GM19395 (cell line): ENCODE data around the gene MRPS14.
A peak's percentile ranks its signal among the peaks of the same experiment; 100 is the strongest.

Source experiments
- ATAC-seq: cut with Tn5 transposase; IDR thresholded peaks from one replicate; pipeline ENCODE4 v1.9.1; 2021; ENCODE audit warnings: mild to moderate bottlenecking, moderate library complexity; ENCODE audit not compliant: unreplicated experiment

The MRPS14 gene

GRCh38 chr1:174988986-174989385 lies 34.2 kb downstream of the MRPS14 start:
- ATAC-seq = peak; percentile 70

GRCh38 chr1:174988539-174988938 lies 34.7 kb downstream of the MRPS14 start:
- ATAC-seq = no peak

DNA sequence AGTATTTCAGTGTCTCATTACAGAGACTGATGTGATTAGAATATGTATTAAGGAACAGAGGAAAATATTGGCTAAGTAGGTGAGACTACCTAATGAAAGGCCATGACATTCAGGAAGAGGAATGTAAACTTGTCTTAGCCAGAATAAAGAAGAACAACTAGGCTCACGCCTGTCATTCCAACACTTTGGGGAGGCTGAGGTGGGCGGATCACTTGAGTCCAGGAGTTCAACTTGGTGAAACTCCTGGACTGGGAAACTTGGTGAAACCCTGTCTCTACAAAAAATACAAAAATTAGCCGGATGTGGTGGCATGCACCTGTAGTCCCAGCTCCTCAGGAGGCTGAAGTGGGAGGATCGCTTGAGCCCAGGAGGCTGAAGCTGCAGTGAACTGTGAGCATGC lies 38.3 kb downstream of the MRPS14 start:
- no peak for ATAC-seq

DNA sequence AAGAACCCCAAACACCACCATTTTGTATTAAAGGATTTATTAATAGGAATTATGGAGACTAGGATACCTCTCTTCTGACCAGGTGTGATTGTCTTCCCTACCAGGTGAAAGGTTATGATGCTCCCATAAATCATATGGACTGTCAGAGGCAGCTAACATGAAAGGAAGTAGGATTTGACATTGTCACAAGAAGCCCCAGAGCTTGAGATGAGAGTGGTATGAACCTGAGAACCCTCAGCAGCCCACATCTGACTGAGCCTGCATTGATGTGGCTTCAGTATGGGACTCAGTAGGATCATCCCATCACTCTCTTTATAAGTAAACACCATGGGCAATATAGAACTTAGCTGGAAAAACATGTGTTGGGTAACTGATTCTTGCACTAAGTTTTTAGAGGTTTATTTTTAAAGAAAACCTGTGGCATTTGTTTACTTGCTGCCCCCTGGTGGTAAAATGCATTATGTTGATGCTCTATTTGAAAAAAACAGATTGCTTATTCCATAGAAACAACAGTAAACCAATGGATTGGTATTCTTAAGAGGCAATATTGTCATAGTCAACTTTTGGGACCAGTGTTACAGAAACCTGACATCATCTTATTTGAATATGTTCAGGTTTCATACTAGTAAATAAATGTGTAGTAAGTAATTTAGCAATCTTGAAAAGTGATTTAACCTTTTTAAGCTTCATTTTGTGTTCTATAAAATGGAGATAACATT lies 40.1 kb downstream of the MRPS14 start:
- ATAC-seq = no peak

GRCh38 chr1:174976436-174977108 lies 46.7 kb downstream of the MRPS14 start:
- ATAC-seq = no peak

DNA sequence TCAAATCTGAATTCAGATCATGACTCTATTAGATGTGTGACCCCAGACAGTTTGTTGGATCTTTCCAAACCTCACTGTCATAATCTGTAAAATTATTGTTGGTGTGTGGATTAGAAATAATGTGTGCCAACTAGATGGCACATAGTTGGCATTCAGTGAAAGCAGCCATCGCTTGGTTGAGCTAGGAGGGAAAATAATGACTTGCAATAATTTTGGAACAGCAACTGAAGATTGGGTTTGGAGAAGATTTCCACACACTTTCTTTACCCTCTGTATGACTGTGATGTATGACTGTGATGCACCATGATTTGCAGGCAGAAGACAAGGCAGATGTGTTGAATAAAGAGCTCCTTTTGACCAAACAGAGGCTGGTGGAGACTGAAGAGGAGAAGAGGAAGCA lies 47.5 kb downstream of the MRPS14 start:
- no peak for ATAC-seq

DNA sequence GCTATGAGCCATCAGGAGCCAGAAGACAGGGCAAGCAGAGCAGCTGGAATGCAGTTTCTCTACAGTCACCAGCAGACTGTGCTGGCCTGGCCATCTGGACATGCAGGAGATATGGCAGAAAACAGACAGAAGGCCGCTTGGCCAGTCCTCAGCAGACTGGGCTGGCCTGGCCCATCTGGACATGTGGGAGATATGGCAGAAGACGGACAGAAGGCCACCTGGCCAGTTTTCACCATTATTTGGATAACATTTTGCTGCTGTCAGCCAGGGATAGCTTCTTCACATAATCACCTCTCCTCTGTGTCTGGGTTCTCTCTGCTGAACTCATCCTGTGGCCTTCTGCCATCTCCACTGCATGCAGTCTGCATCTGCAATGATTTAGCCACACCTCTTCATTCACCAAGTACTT lies 48.5 kb downstream of the MRPS14 start:
- ATAC-seq = no peak

DNA sequence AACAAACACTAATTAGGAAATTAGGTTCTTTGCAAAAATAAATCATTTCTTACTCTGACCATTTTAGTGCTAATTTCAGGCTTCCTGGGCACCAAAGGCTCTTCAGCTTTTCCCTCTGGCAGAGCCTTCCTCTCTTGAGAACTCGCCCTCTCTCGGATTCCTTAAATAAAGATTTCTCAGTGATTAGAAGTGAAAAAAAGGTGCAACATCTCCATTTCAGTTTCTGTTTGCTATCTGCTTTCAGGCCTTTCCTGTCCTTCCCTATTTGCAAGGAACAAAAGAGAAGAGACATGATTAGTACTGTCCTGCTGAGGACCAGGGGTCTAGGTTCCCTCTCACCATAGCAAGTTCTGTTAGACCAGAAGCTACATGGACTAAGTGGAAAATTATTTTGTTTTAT lies 51.3 kb downstream of the MRPS14 start:
- ATAC-seq = no peak

DNA sequence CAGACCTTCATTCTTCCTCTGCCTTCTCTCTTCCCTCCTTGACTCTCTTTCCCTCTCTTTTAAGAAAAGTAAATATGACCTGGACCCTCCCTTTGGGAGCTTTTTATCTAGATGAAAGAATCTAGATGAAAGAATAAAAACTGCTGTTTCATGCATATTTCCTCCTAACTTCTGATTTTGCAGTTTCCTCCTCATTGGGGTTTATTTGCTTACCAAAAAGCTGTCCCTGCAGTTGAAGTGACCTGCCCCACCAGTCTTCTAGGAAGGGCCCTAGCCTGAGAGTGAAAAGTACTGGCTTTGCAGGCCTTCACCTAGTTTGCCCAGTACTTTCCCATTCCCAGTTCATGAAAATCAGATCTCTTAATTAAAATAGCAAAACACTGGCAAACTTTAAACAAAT lies 51.8 kb downstream of the MRPS14 start:
- ATAC-seq = no peak

GRCh38 chr1:174969977-174970376 lies 53.2 kb downstream of the MRPS14 start:
- ATAC-seq = no peak

GRCh38 chr1:174968750-174969244 lies 54.4 kb downstream of the MRPS14 start:
- peak; percentile 80 for ATAC-seq

- no peak for ATAC-seq
Measured at GRCh38 chr1:174967845-174968705, 55.1 kb downstream of the MRPS14 start.

DNA sequence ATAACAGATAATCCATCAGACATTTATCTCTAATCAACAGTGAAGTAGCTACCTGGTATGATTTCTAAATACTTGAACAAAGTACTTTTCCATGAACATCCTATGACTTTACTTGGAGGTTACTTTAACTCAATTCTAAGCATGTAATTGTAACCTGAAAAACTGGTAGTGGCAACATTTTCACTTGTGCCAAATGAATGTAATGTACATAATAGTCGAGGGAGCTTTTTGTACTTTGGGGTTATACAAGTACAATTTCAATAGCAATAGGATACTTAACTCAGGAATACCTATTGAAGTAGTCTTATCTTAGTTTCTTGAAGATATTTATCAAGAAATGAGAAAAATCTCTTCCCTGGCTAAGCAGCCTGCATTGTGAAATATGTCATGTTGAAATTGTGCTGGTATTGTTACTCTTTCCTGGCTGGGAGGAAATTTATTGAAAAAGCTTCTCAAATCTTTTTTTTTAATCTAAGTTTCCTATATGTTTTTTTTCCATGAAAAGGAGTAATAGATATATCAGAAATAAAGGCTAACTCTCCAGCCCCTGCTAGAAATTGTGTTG lies 57.1 kb downstream of the MRPS14 start:
- ATAC-seq = no peak

DNA sequence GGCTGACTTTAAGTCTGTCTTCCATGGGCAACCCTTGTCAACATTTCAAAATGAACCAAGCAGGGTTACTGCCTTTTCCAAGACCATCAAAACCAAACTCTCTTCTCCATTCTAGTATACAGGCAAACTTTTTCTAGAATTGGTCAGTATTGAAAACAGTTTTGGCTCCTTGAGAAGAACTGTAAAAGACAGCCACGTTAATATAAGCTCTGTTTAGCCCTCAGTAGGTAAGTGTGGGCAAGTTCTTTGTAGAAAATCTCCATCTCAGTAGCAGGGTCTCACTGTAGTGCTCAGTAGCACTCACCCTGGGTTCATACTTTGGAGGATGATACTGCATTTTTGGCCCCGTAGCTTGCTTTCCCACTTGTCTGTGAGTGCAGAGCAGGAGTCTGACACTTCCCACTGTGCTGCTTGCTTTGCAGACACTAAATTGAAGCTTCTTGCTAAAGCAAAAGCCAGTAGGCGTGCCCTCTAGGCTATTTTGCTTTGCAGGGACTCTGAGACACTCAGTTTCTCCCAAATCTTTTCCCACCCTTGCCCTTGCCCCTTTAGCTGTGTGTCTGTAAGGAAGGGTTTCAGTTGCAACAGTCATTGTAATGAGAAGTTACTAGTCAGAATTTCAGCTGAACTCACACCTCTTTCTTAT lies 57.7 kb downstream of the MRPS14 start:
- ATAC-seq = no peak

GRCh38 chr1:174964972-174965361 lies 58.3 kb downstream of the MRPS14 start:
- no peak for ATAC-seq

- no peak for ATAC-seq
Measured at GRCh38 chr1:174964261-174964971, 58.8 kb downstream of the MRPS14 start.

- ATAC-seq = no peak
Measured at GRCh38 chr1:174963529-174964125, 59.6 kb downstream of the MRPS14 start.
